ENCODE results near the gene MICB. TPM values are rescaled to one million over a fixed set of nuclear protein-coding genes. Genes with fewer than 3 reads are reported as not detected.

The MICB gene
- total and polyA plus RNA-seq, 9 of the 15 experiments (the other 6 are each of a cell fraction or from before 2014, with no cell fraction given): 13.3 to 34.5 (median 19.8) TPM

- TF ChIP-seq GTF3C2 (IDR thresholded peaks at IDR 0.05; ENCODE audit: borderline replicate concordance, extremely low read depth, insufficient read length) (no peak), ZNF217 (CRISPR knock-in tag; IDR thresholded peaks at IDR 0.05) (no peak), SRSF1 (IDR thresholded peaks at IDR 0.05; ENCODE audit: low read depth, low read length) (no peak), ZNF140 (CRISPR knock-in tag; IDR thresholded peaks at IDR 0.05) (no peak), RHOXF2B (CRISPR knock-in tag; conservative IDR thresholded peaks at IDR 0.05) (no peak), PHTF2 (CRISPR knock-in tag; IDR thresholded peaks at IDR 0.05) (no peak), PCBP1 (IDR thresholded peaks at IDR 0.05; ENCODE audit: low read depth, low read length, poor library complexity, severe bottlenecking) (no peak), ATF4 (CRISPR knock-in tag; IDR thresholded peaks at IDR 0.05) (no peak), TEAD4 (IDR thresholded peaks at IDR 0.05; ENCODE audit: low read length) (peak; percentile 78; the same call in 1 of the 2 replicates), TEAD4 (CRISPR knock-in tag; IDR thresholded peaks at IDR 0.05; ENCODE audit: borderline replicate concordance) (no peak), POU5F1 (IDR thresholded peaks at IDR 0.05; ENCODE audit: borderline replicate concordance, low read depth, low read length, partially characterized antibody) (no peak), SREBF2 (CRISPR knock-in tag; IDR thresholded peaks at IDR 0.05) (no peak), ZBTB11 (CRISPR knock-in tag; IDR thresholded peaks at IDR 0.05) (peak in 1 of 3 experiments; percentile 43; a peak in 1 of 6 replicates)
- TF ChIP-seq, protein P1, sequence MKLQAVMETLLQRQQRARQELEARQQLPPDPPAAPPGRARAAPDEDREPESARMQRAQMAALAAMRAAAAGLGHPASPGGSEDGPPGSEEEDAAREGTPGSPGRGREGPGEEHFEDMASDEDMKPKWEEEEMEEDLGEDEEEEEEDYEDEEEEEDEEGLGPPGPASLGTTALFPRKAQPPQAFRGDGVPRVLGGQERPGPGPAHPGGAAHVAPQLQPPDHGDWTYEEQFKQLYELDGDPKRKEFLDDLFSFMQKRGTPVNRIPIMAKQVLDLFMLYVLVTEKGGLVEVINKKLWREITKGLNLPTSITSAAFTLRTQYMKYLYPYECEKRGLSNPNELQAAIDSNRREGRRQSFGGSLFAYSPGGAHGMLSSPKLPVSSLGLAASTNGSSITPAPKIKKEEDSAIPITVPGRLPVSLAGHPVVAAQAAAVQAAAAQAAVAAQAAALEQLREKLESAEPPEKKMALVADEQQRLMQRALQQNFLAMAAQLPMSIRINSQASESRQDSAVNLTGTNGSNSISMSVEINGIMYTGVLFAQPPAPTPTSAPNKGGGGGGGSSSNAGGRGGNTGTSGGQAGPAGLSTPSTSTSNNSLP (IDR thresholded peaks at IDR 0.05; ENCODE audit: borderline replicate concordance, low read depth, low read length): no peak
- TF ChIP-seq, protein P2, sequence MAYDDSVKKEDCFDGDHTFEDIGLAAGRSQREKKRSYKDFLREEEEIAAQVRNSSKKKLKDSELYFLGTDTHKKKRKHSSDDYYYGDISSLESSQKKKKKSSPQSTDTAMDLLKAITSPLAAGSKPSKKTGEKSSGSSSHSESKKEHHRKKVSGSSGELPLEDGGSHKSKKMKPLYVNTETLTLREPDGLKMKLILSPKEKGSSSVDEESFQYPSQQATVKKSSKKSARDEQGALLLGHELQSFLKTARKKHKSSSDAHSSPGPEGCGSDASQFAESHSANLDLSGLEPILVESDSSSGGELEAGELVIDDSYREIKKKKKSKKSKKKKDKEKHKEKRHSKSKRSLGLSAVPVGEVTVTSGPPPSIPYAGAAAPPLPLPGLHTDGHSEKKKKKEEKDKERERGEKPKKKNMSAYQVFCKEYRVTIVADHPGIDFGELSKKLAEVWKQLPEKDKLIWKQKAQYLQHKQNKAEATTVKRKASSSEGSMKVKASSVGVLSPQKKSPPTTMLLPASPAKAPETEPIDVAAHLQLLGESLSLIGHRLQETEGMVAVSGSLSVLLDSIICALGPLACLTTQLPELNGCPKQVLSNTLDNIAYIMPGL (CRISPR knock-in tag; IDR thresholded peaks at IDR 0.05): no peak
Measured at GRCh38 chr6:31490115-31490873, 7.7 kb upstream of the MICB start (continued).

Data from K562 (cell line).